Fibroblast of mammary gland (primary cell): ENCODE data around the gene ANKK1.

Source experiments
- DNase-seq: peaks from one replicate; pipeline ENCODE4 v3.0.0-alpha.2; 2010; ENCODE audit warnings: low read depth
- H3K4me3 ChIP-seq: 2 replicates; pipeline ENCODE4 v1.5.1; 2011; ENCODE audit warnings: low read depth, mild to moderate bottlenecking, low read length, moderate library complexity; ENCODE audit not compliant: control insufficient read depth
- TF ChIP-seq, protein P1 (sequence below): conservative IDR thresholded peaks from 2 replicates; pipeline ENCODE4 v1.5.1; 2011; ENCODE audit warnings: low read depth, low read length, inconsistent platforms; ENCODE audit not compliant: control insufficient read depth, insufficient read depth

ANKK1 gene

DNA sequence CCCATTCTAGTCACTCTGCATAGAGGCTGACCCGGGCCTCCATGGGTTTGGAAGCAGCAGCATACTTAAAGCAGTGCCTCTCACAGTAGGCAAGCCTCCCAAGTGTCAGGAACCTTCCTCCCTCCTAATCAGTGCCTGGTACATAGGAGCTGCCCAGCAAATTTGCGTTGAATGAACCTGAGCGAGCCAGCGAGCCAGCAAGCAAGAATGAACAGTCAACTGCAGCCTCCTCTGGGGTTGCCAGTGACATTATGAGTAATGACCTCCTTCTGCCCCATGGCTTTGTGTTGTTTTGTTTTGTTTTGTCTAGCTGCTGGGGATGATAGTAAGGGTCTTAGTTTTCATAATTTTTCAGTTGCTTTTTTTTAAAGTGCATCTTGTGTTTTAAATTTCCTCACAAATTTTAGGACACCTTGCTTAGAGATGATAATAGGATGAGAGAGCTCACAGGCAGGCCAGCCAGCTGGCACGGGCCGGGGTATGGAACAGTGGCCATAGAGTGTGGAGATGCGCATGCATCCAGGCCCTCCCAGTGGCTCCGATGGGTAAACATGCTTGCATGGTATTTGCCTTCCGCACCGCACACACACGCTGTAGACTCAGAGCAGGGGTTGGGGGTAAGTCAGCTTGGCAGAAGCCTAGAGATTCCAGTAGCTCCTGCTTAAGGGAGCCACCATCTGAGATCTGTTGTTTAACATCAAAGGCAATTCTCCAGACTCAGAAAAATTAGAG, 37.1 kb upstream of the ANKK1 start:
- no peak for DNase-seq
- H3K4me3 ChIP-seq, result no peak overlapping the region
- TF ChIP-seq, protein P1, sequence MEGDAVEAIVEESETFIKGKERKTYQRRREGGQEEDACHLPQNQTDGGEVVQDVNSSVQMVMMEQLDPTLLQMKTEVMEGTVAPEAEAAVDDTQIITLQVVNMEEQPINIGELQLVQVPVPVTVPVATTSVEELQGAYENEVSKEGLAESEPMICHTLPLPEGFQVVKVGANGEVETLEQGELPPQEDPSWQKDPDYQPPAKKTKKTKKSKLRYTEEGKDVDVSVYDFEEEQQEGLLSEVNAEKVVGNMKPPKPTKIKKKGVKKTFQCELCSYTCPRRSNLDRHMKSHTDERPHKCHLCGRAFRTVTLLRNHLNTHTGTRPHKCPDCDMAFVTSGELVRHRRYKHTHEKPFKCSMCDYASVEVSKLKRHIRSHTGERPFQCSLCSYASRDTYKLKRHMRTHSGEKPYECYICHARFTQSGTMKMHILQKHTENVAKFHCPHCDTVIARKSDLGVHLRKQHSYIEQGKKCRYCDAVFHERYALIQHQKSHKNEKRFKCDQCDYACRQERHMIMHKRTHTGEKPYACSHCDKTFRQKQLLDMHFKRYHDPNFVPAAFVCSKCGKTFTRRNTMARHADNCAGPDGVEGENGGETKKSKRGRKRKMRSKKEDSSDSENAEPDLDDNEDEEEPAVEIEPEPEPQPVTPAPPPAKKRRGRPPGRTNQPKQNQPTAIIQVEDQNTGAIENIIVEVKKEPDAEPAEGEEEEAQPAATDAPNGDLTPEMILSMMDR, result no peak

- H3K4me3 ChIP-seq, result no peak overlapping the region
- TF ChIP-seq, protein P1, result no peak
- no peak for DNase-seq
Observed at GRCh38 chr11:113351068-113351450, 36.5 kb upstream of the ANKK1 start.

- TF ChIP-seq, protein P1, result no peak
- H3K4me3 ChIP-seq, result no peak overlapping the region
- no peak for DNase-seq
Observed at GRCh38 chr11:113351480-113351879, 36.1 kb upstream of the ANKK1 start.

DNA sequence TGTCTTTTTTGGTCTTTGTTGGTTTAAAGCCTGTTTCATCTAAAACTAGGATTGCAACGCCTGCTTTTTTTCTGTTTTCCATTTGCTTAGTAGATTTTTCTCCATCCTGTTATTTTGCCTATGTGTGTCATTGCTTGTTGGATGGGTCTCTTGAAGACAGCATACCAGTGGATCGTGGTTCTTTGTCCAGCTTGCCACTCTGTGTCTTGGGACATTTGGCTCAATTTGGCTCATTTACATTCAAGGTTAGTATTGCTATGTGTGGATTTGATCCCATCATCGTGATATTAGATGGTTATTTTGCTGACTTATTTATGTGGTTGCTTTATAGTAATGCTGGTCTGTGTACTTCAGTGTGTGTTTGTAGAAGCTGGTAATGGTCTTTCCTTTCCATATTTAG, 31.4 kb upstream of the ANKK1 start:
- DNase-seq, result no peak
- H3K4me3 ChIP-seq, result no peak overlapping the region
- TF ChIP-seq, protein P1, result no peak

DNA sequence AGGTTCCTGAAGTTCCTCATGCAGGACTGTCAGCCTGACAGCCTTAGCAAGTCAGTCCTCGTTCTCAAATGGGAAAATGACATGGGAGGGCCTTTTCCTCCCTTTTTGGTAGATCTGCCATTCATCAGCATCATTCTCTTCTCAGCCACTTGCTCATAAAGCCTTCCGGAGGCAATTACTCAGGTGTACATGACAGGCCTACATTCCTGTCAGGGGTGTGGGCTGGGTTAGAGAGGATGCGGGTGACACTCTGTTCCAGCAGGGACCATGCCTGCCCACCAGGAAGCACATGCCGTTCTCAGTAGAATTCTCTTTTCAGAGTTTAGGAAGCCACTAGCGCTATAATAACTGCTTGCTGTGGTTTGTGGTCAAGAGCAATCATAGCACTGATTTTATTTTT, 24.2 kb upstream of the ANKK1 start:
- no peak overlapping the region for H3K4me3 ChIP-seq
- TF ChIP-seq, protein P1, result no peak
- DNase-seq, result no peak

GRCh38 chr11:113363996-113364641, 23.5 kb upstream of the ANKK1 start:
- H3K4me3 ChIP-seq, result no peak overlapping the region
- DNase-seq, result no peak
- TF ChIP-seq, protein P1, result no peak
